ENCODE data around the gene TNFRSF18. TPM values are rescaled to one million over a fixed set of nuclear protein-coding genes. Genes with fewer than 3 reads are reported as not detected.

The TNFRSF18 gene
- total RNA-seq, 1 donor from 2014 or later, result 0.98 TPM

DNA sequence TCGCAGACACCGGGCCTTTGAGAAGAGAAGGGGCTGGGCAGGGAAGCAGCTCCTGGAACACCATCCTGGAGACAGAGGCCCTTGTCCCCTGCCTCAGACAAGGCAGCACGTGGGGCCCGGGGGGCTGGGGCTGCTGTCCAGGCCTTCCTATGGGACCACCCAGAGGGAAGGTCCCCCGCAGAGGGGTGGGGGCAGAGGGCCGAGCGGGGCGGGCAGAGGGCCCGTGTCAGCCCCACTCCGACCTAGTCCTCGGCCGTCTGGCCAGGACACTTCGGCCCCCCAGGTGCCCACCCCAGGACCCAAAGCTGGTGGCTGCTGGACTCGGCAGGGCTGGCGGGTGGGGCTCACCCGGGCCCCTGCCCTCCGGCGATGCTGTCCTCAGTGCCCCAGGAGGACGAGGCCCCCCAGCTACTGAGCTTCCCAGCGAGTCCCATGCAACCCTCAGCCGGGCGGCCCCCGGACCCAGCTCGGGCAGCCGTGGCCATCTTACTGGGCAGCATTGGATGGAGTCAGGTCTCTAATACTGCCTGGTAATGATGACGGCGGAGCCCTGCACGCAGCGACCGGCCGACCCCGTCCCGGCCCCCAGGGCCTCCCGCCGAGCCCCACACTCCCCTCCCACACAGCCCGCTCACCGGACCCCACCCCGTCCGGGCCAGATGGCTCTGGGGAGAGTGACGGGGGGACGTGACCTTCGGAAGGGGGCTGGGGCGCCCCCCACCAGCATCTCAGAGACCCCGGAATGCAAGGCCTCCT, 39.6 kb downstream of the TNFRSF18 start:
- Histone ChIP-seq H3K4me3 (no peak overlapping the region), H3K9me3 (no peaks in the 10 kb centered on the region), H3K36me3 (no peaks in the 10 kb centered on the region), H3K27ac (no peak overlapping the region), H3K27me3 (peaks cover 27% of the 10 kb centered on the region), H3K4me1 (peaks cover 4% of the 10 kb centered on the region)
- intact Hi-C loops (cut with DNase I), result no loop called here
- DNase-seq (no peak), ATAC-seq (no peak)
- TF ChIP-seq, protein P1, sequence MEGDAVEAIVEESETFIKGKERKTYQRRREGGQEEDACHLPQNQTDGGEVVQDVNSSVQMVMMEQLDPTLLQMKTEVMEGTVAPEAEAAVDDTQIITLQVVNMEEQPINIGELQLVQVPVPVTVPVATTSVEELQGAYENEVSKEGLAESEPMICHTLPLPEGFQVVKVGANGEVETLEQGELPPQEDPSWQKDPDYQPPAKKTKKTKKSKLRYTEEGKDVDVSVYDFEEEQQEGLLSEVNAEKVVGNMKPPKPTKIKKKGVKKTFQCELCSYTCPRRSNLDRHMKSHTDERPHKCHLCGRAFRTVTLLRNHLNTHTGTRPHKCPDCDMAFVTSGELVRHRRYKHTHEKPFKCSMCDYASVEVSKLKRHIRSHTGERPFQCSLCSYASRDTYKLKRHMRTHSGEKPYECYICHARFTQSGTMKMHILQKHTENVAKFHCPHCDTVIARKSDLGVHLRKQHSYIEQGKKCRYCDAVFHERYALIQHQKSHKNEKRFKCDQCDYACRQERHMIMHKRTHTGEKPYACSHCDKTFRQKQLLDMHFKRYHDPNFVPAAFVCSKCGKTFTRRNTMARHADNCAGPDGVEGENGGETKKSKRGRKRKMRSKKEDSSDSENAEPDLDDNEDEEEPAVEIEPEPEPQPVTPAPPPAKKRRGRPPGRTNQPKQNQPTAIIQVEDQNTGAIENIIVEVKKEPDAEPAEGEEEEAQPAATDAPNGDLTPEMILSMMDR (IDR thresholded peaks at IDR 0.05), result no peak

DNA sequence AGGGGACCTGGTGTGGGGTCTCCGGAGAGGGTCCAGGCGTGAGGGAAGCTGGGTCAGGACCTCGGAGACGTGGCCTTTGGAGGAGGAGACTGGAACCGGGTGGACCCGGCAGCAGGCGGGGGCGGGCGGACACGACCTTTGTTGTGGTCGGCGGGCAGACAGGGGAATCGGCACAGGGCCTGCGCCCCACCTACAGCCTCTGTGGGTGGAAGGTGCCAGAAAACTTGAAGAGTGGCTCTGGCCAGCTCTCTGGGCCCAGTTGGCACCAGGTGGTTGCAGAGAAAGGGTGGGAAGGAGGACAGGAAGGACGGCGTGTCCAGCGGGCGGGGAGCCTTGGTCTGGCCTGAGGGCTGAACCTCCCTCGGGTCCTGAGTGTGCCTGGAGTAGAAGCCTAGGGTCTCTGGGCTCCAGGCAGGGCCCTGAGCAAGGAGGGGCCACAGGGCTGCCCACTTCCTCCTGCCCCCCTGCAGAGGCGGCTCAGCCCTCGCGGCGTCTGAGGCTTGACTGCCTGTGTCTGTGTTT, 40.4 kb downstream of the TNFRSF18 start:
- Histone ChIP-seq H3K27me3 (peaks cover 18% of the 10 kb centered on the region), H3K4me1 (peaks cover 4% of the 10 kb centered on the region), H3K36me3 (no peaks in the 10 kb centered on the region), H3K27ac (no peak overlapping the region), H3K4me3 (no peak overlapping the region), H3K9me3 (no peaks in the 10 kb centered on the region)
- DNase-seq (no peak), ATAC-seq (no peak)
- TF ChIP-seq, protein P1 (IDR thresholded peaks at IDR 0.05), result no peak
- intact Hi-C loops (cut with DNase I), result no loop called here

DNA sequence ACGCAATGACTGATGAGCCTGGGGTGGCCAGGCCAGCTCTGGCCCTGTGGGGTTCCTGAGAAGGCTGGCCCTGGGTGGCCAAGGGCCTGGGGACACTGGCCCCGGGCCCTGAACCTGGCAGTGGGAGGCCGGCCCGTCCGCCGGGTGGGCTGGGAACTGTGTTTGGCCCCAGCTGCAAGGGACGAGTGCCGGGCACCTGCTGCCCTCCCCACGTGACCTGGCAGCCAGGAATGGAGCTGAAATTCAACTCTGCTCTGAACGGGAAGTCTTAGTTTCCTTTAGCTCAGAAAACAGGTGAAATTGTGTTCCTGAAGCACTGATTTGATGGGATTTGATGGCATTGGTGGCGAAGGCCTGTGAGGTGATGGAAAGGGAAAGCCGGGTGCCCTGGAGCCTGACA, 40.9 kb downstream of the TNFRSF18 start:
- ATAC-seq (no peak), DNase-seq (no peak)
- intact Hi-C loops (cut with DNase I), result no loop called here
- H3K9me3 ChIP-seq, result no peaks in the 10 kb centered on the region
- H3K4me3 ChIP-seq, result no peak overlapping the region
- H3K27ac ChIP-seq, result no peak overlapping the region
- no peaks in the 10 kb centered on the region for H3K36me3 ChIP-seq
- H3K4me1 ChIP-seq, result peaks cover 4% of the 10 kb centered on the region
- TF ChIP-seq, protein P1 (IDR thresholded peaks at IDR 0.05), result no peak
- peaks cover 15% of the 10 kb centered on the region for H3K27me3 ChIP-seq

DNA sequence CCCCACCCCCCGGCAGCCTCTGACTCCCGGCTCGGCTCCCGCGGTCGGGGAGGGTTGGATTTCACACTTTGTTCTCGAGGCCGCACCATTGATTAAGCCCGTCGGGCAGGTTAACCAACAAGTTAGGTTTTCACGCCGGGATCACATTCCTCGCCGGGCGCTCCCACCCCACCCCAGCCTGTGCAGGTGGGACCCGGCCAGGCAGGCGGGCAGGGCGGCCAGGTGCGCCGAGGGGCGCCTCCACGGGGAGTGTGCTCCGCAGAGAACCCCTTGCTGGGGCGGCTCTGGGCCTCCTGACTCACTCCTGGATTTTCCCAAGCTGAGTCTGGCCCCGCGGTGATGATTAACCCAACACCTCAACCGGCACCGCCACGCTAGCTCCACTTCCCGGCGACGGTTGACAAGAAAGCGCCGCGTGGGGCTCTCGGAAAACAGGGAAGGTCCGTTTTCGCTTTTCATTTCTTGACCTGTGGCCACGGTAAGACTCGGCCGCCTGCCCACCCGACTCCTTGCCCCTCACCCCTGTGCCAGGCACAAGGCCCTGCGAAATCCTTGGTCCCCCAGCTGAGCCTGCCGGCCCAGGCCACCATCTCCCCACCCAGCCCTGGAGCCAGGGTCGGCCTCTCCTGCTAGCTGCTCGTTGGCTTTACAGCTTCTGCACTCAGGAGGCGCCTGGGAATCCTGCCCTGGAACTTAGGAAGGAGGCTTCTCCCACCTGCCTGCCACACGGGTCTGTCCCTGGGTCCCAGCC, 41.5 kb downstream of the TNFRSF18 start:
- Histone ChIP-seq H3K36me3 (no peaks in the 10 kb centered on the region), H3K9me3 (no peaks in the 10 kb centered on the region), H3K27me3 (peaks cover 14% of the 10 kb centered on the region), H3K27ac (no peak overlapping the region), H3K4me3 (peak overlapping the region; percentile 48), H3K4me1 (peaks cover 4% of the 10 kb centered on the region)
- intact Hi-C loops (cut with DNase I), result no loop called here
- ATAC-seq, result no peak
- TF ChIP-seq, protein P1 (IDR thresholded peaks at IDR 0.05), result no peak
- DNase-seq, result no peak

DNA sequence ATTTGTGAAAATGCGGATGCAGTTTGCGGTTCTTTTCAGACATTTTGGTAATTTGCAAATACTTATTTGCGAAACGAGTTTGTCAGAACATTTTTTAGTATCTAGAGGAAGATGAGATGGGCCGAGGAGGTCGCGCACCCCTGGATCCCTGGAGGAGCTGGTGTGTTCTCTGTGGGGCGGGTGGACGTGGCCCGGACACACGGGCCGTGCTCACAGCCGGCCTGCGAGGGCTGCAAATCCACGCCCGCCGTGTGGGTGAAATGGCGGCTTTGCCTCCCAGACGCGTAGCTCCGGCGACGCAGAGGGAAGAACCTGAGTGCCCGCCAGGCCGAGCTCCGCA, 42.1 kb downstream of the TNFRSF18 start:
- Histone ChIP-seq H3K36me3 (no peaks in the 10 kb centered on the region), H3K27me3 (peaks cover 8% of the 10 kb centered on the region), H3K4me1 (peaks cover 4% of the 10 kb centered on the region), H3K9me3 (no peaks in the 10 kb centered on the region), H3K27ac (no peak overlapping the region), H3K4me3 (peak overlapping the region; percentile 48)
- intact Hi-C loops (cut with DNase I), result no loop called here
- TF ChIP-seq, protein P1 (IDR thresholded peaks at IDR 0.05), result no peak
- no peak for DNase-seq
- no peak for ATAC-seq
